Activated naive CD8-positive, alpha-beta T cell treated with anti-CD3 and anti-CD28 coated beads, Interleukin-2, amount 10 ng/mL, durations not matched to agents 7 days and 5 days (primary cell): ENCODE measurements around the gene STIL. TPM values are rescaled to one million over a fixed set of nuclear protein-coding genes. Genes with fewer than 3 reads are reported as not detected.

Source experiments
- ATAC-seq: fragments of 150-1000 bp; cut with Tn5 transposase; one replicate; pipeline ENCODE4 v1.10.0; 2021; ENCODE audit warnings: low read depth, moderate library complexity
- POLR2A ChIA-PET: fragments of 350-600 bp; sonication (Branson Sonifier 250); formaldehyde crosslinking; loops from one replicate; lab custom pipeline; 2021; ENCODE audit warnings: antibody characterized with exemption; lab: Charles Lee
- DNase-seq: peaks from one replicate; pipeline ENCODE4 v3.0.0; 2021
- H3K27ac Mint-ChIP-seq: one replicate; pipeline ENCODE4 v1.8.0; 2022; ENCODE audit warnings: mild to moderate bottlenecking, mixed read lengths
- H3K27me3 Mint-ChIP-seq: one replicate; pipeline ENCODE4 v1.8.0; 2022; ENCODE audit warnings: mild to moderate bottlenecking, moderate library complexity, mixed read lengths
- H3K36me3 Mint-ChIP-seq: one replicate; pipeline ENCODE4 v1.8.0; 2021; ENCODE audit warnings: mild to moderate bottlenecking, mixed read lengths
- H3K4me1 Mint-ChIP-seq: one replicate; pipeline ENCODE4 v1.8.0; 2021; ENCODE audit warnings: mixed read lengths
- H3K4me3 Mint-ChIP-seq: one replicate; pipeline ENCODE4 v1.8.0; 2022; ENCODE audit warnings: mild to moderate bottlenecking, moderate library complexity, mixed read lengths
- H3K9me3 Mint-ChIP-seq: one replicate; pipeline ENCODE4 v1.8.0; 2021; ENCODE audit warnings: mixed read lengths
- total RNA-seq, 2 experiments: library from RNA; stranded (reverse); gene quantifications; one replicate each; pipeline ENCODE4 v1.2.3, GENCODE V29; 2021

The STIL gene
- total RNA-seq, 2 experiments from 2014 or later: 32.4 to 33.1 TPM

- H3K4me1 Mint-ChIP-seq: peaks cover 7% of the 10 kb centered on the region
- no peaks in the 10 kb centered on the region for H3K9me3 Mint-ChIP-seq
- POLR2A ChIA-PET: no interaction called here
- DNase-seq (no peak), ATAC-seq (no peak)
- H3K4me3 Mint-ChIP-seq: no peak overlapping the region
- peaks cover 2% of the 10 kb centered on the region for H3K36me3 Mint-ChIP-seq
- no peak overlapping the region for H3K27ac Mint-ChIP-seq
- peaks cover 21% of the 10 kb centered on the region for H3K27me3 Mint-ChIP-seq
Measured at GRCh38 chr1:47243910-47244309, 70.0 kb downstream of the STIL start.

- peaks cover 11% of the 10 kb centered on the region for H3K4me1 Mint-ChIP-seq
- ATAC-seq (no peak), DNase-seq (no peak)
- no peak overlapping the region for H3K4me3 Mint-ChIP-seq
- POLR2A ChIA-PET: no interaction called here
- no peak overlapping the region for H3K27ac Mint-ChIP-seq
- H3K36me3 Mint-ChIP-seq: no peaks in the 10 kb centered on the region
- no peaks in the 10 kb centered on the region for H3K9me3 Mint-ChIP-seq
- peaks cover 33% of the 10 kb centered on the region for H3K27me3 Mint-ChIP-seq
Measured at GRCh38 chr1:47241114-47242113, 72.5 kb downstream of the STIL start.

- ATAC-seq: peak; percentile 29
- Mint-ChIP-seq H3K4me3 (peak overlapping the region; percentile 39), H3K27ac (no peak overlapping the region), H3K4me1 (peaks cover 12% of the 10 kb centered on the region), H3K9me3 (no peaks in the 10 kb centered on the region), H3K36me3 (no peaks in the 10 kb centered on the region), H3K27me3 (peaks cover 43% of the 10 kb centered on the region)
- POLR2A ChIA-PET: no interaction called here
- no peak for DNase-seq
Measured at GRCh38 chr1:47238935-47239592, 74.9 kb downstream of the STIL start.

GRCh38 chr1:47235806-47236205, 78.1 kb downstream of the STIL start:
- Mint-ChIP-seq H3K27me3 (peaks cover 66% of the 10 kb centered on the region), H3K36me3 (no peaks in the 10 kb centered on the region), H3K27ac (no peak overlapping the region), H3K9me3 (no peaks in the 10 kb centered on the region), H3K4me3 (no peak overlapping the region), H3K4me1 (peaks cover 21% of the 10 kb centered on the region)
- POLR2A ChIA-PET: no interaction called here
- DNase-seq (no peak), ATAC-seq (no peak)

- POLR2A ChIA-PET: no interaction called here
- H3K4me3 Mint-ChIP-seq: no peak overlapping the region
- H3K9me3 Mint-ChIP-seq: no peaks in the 10 kb centered on the region
- peaks cover 22% of the 10 kb centered on the region for H3K4me1 Mint-ChIP-seq
- no peaks in the 10 kb centered on the region for H3K36me3 Mint-ChIP-seq
- peaks cover 72% of the 10 kb centered on the region for H3K27me3 Mint-ChIP-seq
- no peak overlapping the region for H3K27ac Mint-ChIP-seq
- ATAC-seq (no peak), DNase-seq (no peak)
Measured at GRCh38 chr1:47235241-47235681, 78.7 kb downstream of the STIL start.

- Mint-ChIP-seq H3K36me3 (no peaks in the 10 kb centered on the region), H3K27me3 (peaks cover 85% of the 10 kb centered on the region), H3K9me3 (no peaks in the 10 kb centered on the region), H3K4me3 (no peak overlapping the region), H3K4me1 (peaks cover 18% of the 10 kb centered on the region), H3K27ac (no peak overlapping the region)
- ATAC-seq: no peak
- no peak for DNase-seq
- POLR2A ChIA-PET: interaction anchor here (0.6 kb wide), 1 partner anchor 9 kb away, joined by 3 read pairs; no protein-coding TSS in a partner anchor
Measured at GRCh38 chr1:47233186-47233585, 80.8 kb downstream of the STIL start.

GRCh38 chr1:47232187-47232874, 81.6 kb downstream of the STIL start, which contains the start of gene TAL1:
Gene TAL1, minus strand, starts transcription at chr1:47232225. Its CDS starts 6,337 bp downstream, at chr1:47225888.
- no peak for ATAC-seq
- no peak within 1 kb of the TSS for H3K27ac Mint-ChIP-seq
- peaks cover 16% of the 10 kb centered on the region for H3K4me1 Mint-ChIP-seq
- H3K27me3 Mint-ChIP-seq: peaks cover 88% of the 10 kb centered on the region
- POLR2A ChIA-PET: interaction anchor here (0.6 kb wide), 1 partner anchor 8 kb away, joined by 3 read pairs; no protein-coding TSS in a partner anchor
- H3K36me3 Mint-ChIP-seq: no peaks in the 10 kb centered on the region
- H3K9me3 Mint-ChIP-seq: no peaks in the 10 kb centered on the region
- no peak for DNase-seq
- H3K4me3 Mint-ChIP-seq: peak within 1 kb of the TSS; percentile 41

- peaks cover 90% of the 10 kb centered on the region for H3K27me3 Mint-ChIP-seq
- ATAC-seq (peak; percentile 16), DNase-seq (peak; percentile 55)
- no peaks in the 10 kb centered on the region for H3K36me3 Mint-ChIP-seq
- H3K9me3 Mint-ChIP-seq: no peaks in the 10 kb centered on the region
- peak overlapping the region; percentile 41 for H3K4me3 Mint-ChIP-seq
- H3K27ac Mint-ChIP-seq: no peak overlapping the region
- H3K4me1 Mint-ChIP-seq: peaks cover 16% of the 10 kb centered on the region
- POLR2A ChIA-PET: no interaction called here
Measured at GRCh38 chr1:47231301-47232186, 82.4 kb downstream of the STIL start.

- Mint-ChIP-seq H3K4me3 (no peak overlapping the region), H3K4me1 (peaks cover 18% of the 10 kb centered on the region), H3K9me3 (no peaks in the 10 kb centered on the region), H3K27ac (no peak overlapping the region), H3K36me3 (no peaks in the 10 kb centered on the region), H3K27me3 (peaks cover 90% of the 10 kb centered on the region)
- DNase-seq: peak; percentile 48
- POLR2A ChIA-PET: interaction anchor here (0.8 kb wide), 1 partner anchor 18 kb away, joined by 3 read pairs; no protein-coding TSS in a partner anchor
- ATAC-seq: no peak
Measured at GRCh38 chr1:47230692-47231300, 83.2 kb downstream of the STIL start.

GRCh38 chr1:47229886-47230691, 83.9 kb downstream of the STIL start:
- Mint-ChIP-seq H3K27me3 (peaks cover 87% of the 10 kb centered on the region), H3K4me3 (no peak overlapping the region), H3K9me3 (no peaks in the 10 kb centered on the region), H3K36me3 (no peaks in the 10 kb centered on the region), H3K27ac (no peak overlapping the region), H3K4me1 (peaks cover 17% of the 10 kb centered on the region)
- POLR2A ChIA-PET: interaction anchor here (0.8 kb wide), 1 partner anchor 18 kb away, joined by 3 read pairs; no protein-coding TSS in a partner anchor
- no peak for ATAC-seq
- no peak for DNase-seq

- Mint-ChIP-seq H3K9me3 (no peaks in the 10 kb centered on the region), H3K4me3 (no peak overlapping the region), H3K36me3 (no peaks in the 10 kb centered on the region), H3K27ac (no peak overlapping the region), H3K27me3 (peaks cover 81% of the 10 kb centered on the region), H3K4me1 (peaks cover 17% of the 10 kb centered on the region)
- DNase-seq: no peak
- no peak for ATAC-seq
- POLR2A ChIA-PET: no interaction called here
Measured at GRCh38 chr1:47229031-47229885, 84.7 kb downstream of the STIL start.
